Measurements from ENCODE around the gene NAE1.
"Not testable (repeated sequence)": the region's sequence is repeated elsewhere in the genome, so short reads cannot be mapped to it uniquely, and the experiment has no call there.

Gene NAE1

GRCh38 chr16:66801320-66802105 is 29.3 kb downstream of the NAE1 start, which contains the start of gene TERB1:
Gene TERB1 (minus strand): TSS chr16:66801584. CDS start chr16:66796798, 4,786 bp downstream.
- no peak for DNase-seq (ENCODE audit: low spot score)

- DNase-seq (ENCODE audit: low spot score): no peak
These were observed 29.9 kb downstream of the NAE1 start for GRCh38 chr16:66800856-66801255.

- DNase-seq (ENCODE audit: low spot score): no peak
These were observed 32.6 kb downstream of the NAE1 start for GRCh38 chr16:66798161-66798560.

- not testable (repeated sequence) for DNase-seq (ENCODE audit: low spot score)
These were observed 36.8 kb downstream of the NAE1 start for GRCh38 chr16:66793984-66794383.

- no peak for DNase-seq (ENCODE audit: low spot score)
These were observed 40.5 kb downstream of the NAE1 start for GRCh38 chr16:66790130-66790733.

GRCh38 chr16:66787427-66787826 is 43.3 kb downstream of the NAE1 start:
- no peak for DNase-seq (ENCODE audit: low spot score)

- no peak for DNase-seq (ENCODE audit: low spot score)
These were observed 44.2 kb downstream of the NAE1 start for GRCh38 chr16:66786551-66786950.

GRCh38 chr16:66776457-66776856 is 54.3 kb downstream of the NAE1 start:
- DNase-seq (ENCODE audit: low spot score): no peak

GRCh38 chr16:66774981-66775380 is 55.8 kb downstream of the NAE1 start:
- DNase-seq (ENCODE audit: low spot score): no peak

- DNase-seq (ENCODE audit: low spot score): no peak
These were observed 72.7 kb downstream of the NAE1 start for GRCh38 chr16:66758086-66758485.

GRCh38 chr16:66754819-66755218 is 76.0 kb downstream of the NAE1 start:
- DNase-seq (ENCODE audit: low spot score): no peak

- DNase-seq (ENCODE audit: low spot score): no peak
These were observed 76.6 kb downstream of the NAE1 start for GRCh38 chr16:66754211-66754610.

- no peak for DNase-seq (ENCODE audit: low spot score)
These were observed 77.8 kb downstream of the NAE1 start for GRCh38 chr16:66752958-66753357.
